ENCODE measurements around the gene SLC7A8.

SLC7A8 gene

DNA sequence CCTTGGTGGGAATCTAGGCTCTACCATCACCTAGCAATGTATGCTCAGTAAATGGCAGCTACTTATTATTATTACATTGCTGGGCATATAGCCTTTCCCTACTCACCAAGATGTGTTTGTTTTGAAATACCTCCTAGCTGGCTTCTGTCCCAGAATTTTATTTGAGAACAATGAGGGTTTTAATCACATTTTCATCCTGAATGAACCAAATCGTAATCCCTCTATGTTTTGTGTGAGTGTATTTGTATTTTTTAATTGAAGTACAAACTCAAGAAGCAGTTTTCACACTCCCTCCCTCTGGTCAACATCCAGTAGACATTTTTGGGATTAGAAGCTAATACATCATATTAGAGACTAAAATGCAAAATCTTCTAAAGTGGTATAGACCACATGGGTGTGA, 7.6 kb downstream of the SLC7A8 start (continued):
- TF ChIP-seq, protein P1, sequence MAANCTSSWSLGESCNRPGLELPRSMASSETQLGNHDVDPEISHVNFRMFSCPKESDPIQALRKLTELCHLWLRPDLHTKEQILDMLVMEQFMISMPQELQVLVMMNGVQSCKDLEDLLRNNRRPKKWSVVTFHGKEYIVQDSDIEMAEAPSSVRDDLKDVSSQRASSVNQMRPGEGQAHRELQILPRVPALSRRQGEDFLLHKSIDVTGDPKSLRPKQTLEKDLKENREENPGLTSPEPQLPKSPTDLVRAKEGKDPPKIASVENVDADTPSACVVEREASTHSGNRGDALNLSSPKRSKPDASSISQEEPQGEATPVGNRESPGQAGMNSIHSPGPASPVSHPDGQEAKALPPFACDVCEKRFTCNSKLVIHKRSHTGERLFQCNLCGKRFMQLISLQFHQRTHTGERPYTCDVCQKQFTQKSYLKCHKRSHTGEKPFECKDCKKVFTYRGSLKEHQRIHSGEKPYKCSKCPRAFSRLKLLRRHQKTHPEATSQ (tag by site-specific recombination; IDR thresholded peaks at IDR 0.05), result no peak
- TF ChIP-seq, protein P2, sequence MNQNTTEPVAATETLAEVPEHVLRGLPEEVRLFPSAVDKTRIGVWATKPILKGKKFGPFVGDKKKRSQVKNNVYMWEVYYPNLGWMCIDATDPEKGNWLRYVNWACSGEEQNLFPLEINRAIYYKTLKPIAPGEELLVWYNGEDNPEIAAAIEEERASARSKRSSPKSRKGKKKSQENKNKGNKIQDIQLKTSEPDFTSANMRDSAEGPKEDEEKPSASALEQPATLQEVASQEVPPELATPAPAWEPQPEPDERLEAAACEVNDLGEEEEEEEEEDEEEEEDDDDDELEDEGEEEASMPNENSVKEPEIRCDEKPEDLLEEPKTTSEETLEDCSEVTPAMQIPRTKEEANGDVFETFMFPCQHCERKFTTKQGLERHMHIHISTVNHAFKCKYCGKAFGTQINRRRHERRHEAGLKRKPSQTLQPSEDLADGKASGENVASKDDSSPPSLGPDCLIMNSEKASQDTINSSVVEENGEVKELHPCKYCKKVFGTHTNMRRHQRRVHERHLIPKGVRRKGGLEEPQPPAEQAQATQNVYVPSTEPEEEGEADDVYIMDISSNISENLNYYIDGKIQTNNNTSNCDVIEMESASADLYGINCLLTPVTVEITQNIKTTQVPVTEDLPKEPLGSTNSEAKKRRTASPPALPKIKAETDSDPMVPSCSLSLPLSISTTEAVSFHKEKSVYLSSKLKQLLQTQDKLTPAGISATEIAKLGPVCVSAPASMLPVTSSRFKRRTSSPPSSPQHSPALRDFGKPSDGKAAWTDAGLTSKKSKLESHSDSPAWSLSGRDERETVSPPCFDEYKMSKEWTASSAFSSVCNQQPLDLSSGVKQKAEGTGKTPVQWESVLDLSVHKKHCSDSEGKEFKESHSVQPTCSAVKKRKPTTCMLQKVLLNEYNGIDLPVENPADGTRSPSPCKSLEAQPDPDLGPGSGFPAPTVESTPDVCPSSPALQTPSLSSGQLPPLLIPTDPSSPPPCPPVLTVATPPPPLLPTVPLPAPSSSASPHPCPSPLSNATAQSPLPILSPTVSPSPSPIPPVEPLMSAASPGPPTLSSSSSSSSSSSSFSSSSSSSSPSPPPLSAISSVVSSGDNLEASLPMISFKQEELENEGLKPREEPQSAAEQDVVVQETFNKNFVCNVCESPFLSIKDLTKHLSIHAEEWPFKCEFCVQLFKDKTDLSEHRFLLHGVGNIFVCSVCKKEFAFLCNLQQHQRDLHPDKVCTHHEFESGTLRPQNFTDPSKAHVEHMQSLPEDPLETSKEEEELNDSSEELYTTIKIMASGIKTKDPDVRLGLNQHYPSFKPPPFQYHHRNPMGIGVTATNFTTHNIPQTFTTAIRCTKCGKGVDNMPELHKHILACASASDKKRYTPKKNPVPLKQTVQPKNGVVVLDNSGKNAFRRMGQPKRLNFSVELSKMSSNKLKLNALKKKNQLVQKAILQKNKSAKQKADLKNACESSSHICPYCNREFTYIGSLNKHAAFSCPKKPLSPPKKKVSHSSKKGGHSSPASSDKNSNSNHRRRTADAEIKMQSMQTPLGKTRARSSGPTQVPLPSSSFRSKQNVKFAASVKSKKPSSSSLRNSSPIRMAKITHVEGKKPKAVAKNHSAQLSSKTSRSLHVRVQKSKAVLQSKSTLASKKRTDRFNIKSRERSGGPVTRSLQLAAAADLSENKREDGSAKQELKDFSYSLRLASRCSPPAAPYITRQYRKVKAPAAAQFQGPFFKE (tag by site-specific recombination; IDR thresholded peaks at IDR 0.05; ENCODE audit: borderline replicate concordance), result no peak
- TF ChIP-seq ZBTB8A (tag by site-specific recombination; IDR thresholded peaks at IDR 0.05), result no peak
- no peak for TF ChIP-seq ZNF571 (tag by site-specific recombination; IDR thresholded peaks at IDR 0.05)
- no peak for TF ChIP-seq ZNF274 (IDR thresholded peaks at IDR 0.05; ENCODE audit: low read length)
- no peak for TF ChIP-seq ZNF274 (tag by site-specific recombination; IDR thresholded peaks at IDR 0.05; ENCODE audit: borderline replicate concordance)
- TF ChIP-seq, protein P3, sequence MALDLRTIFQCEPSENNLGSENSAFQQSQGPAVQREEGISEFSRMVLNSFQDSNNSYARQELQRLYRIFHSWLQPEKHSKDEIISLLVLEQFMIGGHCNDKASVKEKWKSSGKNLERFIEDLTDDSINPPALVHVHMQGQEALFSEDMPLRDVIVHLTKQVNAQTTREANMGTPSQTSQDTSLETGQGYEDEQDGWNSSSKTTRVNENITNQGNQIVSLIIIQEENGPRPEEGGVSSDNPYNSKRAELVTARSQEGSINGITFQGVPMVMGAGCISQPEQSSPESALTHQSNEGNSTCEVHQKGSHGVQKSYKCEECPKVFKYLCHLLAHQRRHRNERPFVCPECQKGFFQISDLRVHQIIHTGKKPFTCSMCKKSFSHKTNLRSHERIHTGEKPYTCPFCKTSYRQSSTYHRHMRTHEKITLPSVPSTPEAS (tag by site-specific recombination; IDR thresholded peaks at IDR 0.05), result no peak
- TF ChIP-seq, protein P4, sequence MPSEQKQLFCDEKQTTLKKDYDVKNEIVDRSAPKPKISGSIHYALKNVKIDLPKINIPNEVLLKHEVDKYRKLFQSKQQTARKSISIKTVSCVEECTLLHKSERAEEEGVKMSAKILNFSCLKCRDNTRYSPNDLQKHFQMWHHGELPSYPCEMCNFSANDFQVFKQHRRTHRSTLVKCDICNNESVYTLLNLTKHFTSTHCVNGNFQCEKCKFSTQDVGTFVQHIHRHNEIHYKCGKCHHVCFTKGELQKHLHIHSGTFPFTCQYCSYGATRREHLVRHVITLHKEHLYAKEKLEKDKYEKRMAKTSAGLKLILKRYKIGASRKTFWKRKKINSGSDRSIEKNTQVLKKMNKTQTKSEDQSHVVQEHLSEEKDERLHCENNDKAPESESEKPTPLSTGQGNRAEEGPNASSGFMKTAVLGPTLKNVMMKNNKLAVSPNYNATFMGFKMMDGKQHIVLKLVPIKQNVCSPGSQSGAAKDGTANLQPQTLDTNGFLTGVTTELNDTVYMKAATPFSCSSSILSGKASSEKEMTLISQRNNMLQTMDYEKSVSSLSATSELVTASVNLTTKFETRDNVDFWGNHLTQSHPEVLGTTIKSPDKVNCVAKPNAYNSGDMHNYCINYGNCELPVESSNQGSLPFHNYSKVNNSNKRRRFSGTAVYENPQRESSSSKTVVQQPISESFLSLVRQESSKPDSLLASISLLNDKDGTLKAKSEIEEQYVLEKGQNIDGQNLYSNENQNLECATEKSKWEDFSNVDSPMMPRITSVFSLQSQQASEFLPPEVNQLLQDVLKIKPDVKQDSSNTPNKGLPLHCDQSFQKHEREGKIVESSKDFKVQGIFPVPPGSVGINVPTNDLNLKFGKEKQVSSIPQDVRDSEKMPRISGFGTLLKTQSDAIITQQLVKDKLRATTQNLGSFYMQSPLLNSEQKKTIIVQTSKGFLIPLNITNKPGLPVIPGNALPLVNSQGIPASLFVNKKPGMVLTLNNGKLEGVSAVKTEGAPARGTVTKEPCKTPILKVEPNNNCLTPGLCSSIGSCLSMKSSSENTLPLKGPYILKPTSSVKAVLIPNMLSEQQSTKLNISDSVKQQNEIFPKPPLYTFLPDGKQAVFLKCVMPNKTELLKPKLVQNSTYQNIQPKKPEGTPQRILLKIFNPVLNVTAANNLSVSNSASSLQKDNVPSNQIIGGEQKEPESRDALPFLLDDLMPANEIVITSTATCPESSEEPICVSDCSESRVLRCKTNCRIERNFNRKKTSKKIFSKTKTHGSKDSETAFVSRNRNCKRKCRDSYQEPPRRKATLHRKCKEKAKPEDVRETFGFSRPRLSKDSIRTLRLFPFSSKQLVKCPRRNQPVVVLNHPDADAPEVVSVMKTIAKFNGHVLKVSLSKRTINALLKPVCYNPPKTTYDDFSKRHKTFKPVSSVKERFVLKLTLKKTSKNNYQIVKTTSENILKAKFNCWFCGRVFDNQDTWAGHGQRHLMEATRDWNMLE (tag by site-specific recombination; conservative IDR thresholded peaks at IDR 0.05; ENCODE audit: low read depth), result no peak
- no peak for TF ChIP-seq MYNN (tag by site-specific recombination; IDR thresholded peaks at IDR 0.05; ENCODE audit: borderline replicate concordance)
- no peak for TF ChIP-seq KLF8 (tag by site-specific recombination; IDR thresholded peaks at IDR 0.05)
- no peak for TF ChIP-seq SP3 (tag by site-specific recombination; IDR thresholded peaks at IDR 0.05)
- no peak for TF ChIP-seq ZNF600 (tag by site-specific recombination; IDR thresholded peaks at IDR 0.05)
- no peak for TF ChIP-seq KLF9 (tag by site-specific recombination; IDR thresholded peaks at IDR 0.05; ENCODE audit: low read depth)
- TF ChIP-seq ZBTB1 (tag by site-specific recombination; IDR thresholded peaks at IDR 0.05), result no peak
- no peak for TF ChIP-seq ZNF548 (tag by site-specific recombination; IDR thresholded peaks at IDR 0.05)
- TF ChIP-seq, protein P5, sequence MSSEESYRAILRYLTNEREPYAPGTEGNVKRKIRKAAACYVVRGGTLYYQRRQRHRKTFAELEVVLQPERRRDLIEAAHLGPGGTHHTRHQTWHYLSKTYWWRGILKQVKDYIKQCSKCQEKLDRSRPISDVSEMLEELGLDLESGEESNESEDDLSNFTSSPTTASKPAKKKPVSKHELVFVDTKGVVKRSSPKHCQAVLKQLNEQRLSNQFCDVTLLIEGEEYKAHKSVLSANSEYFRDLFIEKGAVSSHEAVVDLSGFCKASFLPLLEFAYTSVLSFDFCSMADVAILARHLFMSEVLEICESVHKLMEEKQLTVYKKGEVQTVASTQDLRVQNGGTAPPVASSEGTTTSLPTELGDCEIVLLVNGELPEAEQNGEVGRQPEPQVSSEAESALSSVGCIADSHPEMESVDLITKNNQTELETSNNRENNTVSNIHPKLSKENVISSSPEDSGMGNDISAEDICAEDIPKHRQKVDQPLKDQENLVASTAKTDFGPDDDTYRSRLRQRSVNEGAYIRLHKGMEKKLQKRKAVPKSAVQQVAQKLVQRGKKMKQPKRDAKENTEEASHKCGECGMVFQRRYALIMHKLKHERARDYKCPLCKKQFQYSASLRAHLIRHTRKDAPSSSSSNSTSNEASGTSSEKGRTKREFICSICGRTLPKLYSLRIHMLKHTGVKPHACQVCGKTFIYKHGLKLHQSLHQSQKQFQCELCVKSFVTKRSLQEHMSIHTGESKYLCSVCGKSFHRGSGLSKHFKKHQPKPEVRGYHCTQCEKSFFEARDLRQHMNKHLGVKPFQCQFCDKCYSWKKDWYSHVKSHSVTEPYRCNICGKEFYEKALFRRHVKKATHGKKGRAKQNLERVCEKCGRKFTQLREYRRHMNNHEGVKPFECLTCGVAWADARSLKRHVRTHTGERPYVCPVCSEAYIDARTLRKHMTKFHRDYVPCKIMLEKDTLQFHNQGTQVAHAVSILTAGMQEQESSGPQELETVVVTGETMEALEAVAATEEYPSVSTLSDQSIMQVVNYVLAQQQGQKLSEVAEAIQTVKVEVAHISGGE (tag by site-specific recombination; conservative IDR thresholded peaks at IDR 0.05; ENCODE audit: low read depth), result no peak
- TF ChIP-seq KLF10 (tag by site-specific recombination; IDR thresholded peaks at IDR 0.05), result no peak
- TF ChIP-seq, protein P6, sequence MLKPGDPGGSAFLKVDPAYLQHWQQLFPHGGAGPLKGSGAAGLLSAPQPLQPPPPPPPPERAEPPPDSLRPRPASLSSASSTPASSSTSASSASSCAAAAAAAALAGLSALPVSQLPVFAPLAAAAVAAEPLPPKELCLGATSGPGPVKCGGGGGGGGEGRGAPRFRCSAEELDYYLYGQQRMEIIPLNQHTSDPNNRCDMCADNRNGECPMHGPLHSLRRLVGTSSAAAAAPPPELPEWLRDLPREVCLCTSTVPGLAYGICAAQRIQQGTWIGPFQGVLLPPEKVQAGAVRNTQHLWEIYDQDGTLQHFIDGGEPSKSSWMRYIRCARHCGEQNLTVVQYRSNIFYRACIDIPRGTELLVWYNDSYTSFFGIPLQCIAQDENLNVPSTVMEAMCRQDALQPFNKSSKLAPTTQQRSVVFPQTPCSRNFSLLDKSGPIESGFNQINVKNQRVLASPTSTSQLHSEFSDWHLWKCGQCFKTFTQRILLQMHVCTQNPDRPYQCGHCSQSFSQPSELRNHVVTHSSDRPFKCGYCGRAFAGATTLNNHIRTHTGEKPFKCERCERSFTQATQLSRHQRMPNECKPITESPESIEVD (tag by site-specific recombination; IDR thresholded peaks at IDR 0.05), result peak; percentile 98
- no peak for TF ChIP-seq ZNF155 (tag by site-specific recombination; IDR thresholded peaks at IDR 0.05)
